SK-N-SH (cell line): Measurements from ENCODE around the gene FOXP2. TPM values are rescaled to one million over a fixed set of nuclear protein-coding genes. Genes with fewer than 3 reads are reported as not detected.

Experiments
- CTCF ChIA-PET: fragments of 300-600, 350-600 bp; formaldehyde crosslinking; extraction: SDS; loops from one replicate; lab custom pipeline; 2021; lab: Yijun Ruan, JAX
- POLR2A ChIA-PET: fragments of 350-600 bp; sonication (Branson Sonifier 250); formaldehyde crosslinking; extraction: SDS; loops from one replicate; lab custom pipeline; 2020; ENCODE audit warnings: antibody characterized with exemption, inconsistent platforms; lab: Yijun Ruan, JAX
- DNase-seq: peaks from one replicate; pipeline ENCODE4 v3.0.0; 2012
- H2AFZ ChIP-seq: fragments of 200-600 bp; sonication (generic); 2 replicates; pipeline ENCODE4 v1.8.1; 2016; ENCODE audit warnings: antibody characterized with exemption, mild to moderate bottlenecking, low read depth
- H3F3A ChIP-seq: fragments of 200-600 bp; sonication (generic); replicated peaks from 2 replicates; pipeline ENCODE3; 2016; ENCODE audit warnings: antibody characterized with exemption, mild to moderate bottlenecking; ENCODE audit not compliant: insufficient read depth
- H3K27ac ChIP-seq, 2 experiments: fragments of 200-500 bp in 1 of 2; fragments of 200-600 bp in 1 of 2; sonication (Bioruptor generic) in 1 of 2; sonication (generic), shearing (Covaris generic) in 1 of 2; 2 replicates each; pipeline versions ENCODE4 v1.5.1 to v1.6.1; 2014 to 2016; ENCODE audit warnings: low read depth in 2 of 2, inconsistent platforms in 1 of 2, low read length in 1 of 2, mild to moderate bottlenecking in 1 of 2, mixed read lengths in 1 of 2
- H3K27me3 ChIP-seq: fragments of 200-600 bp; sonication (generic), shearing (Covaris generic); 2 replicates; pipeline ENCODE4 v1.6.1; 2016; ENCODE audit warnings: mixed run types; ENCODE audit not compliant: insufficient read depth
- H3K36me3 ChIP-seq, 2 experiments: fragments of 200-500 bp in 1 of 2; fragments of 200-600 bp in 1 of 2; sonication (Bioruptor generic) in 1 of 2; sonication (generic) in 1 of 2; replicated peaks in 1 of 2; 2 replicates each; pipeline versions ENCODE3 to v1.5.1; 2014 to 2016; ENCODE audit warnings: low read length in 1 of 2, mild to moderate bottlenecking in 1 of 2; ENCODE audit not compliant: insufficient read depth in 2 of 2, control insufficient read depth in 1 of 2
- H3K4me1 ChIP-seq, 2 experiments: fragments of 200-500 bp in 1 of 2; fragments of 200-600 bp in 1 of 2; sonication (Bioruptor generic) in 1 of 2; sonication (generic), shearing (Covaris generic) in 1 of 2; 2 replicates each; pipeline versions ENCODE4 v1.5.1 to v1.6.1; 2014 to 2016; ENCODE audit warnings: low read depth in 1 of 2, low read length in 1 of 2, mixed run types in 1 of 2; ENCODE audit not compliant: insufficient read depth in 2 of 2, control insufficient read depth in 1 of 2
- H3K4me2 ChIP-seq: fragments of 200-600 bp; sonication (generic), shearing (Covaris generic); 2 replicates; pipeline ENCODE4 v1.6.1; 2017; ENCODE audit warnings: mixed run types
- H3K4me3 ChIP-seq, 2 experiments: fragments of 200-500 bp in 1 of 2; fragments of 200-600 bp in 1 of 2; sonication (Bioruptor generic) in 1 of 2; sonication (generic), shearing (Covaris generic) in 1 of 2; 2 replicates each; pipeline versions ENCODE4 v1.5.1 to v1.8.1; 2014 to 2016; ENCODE audit warnings: low read depth in 2 of 2, inconsistent platforms in 1 of 2, low read length in 1 of 2, mild to moderate bottlenecking in 1 of 2, mixed read lengths in 1 of 2, moderate library complexity in 1 of 2
- H3K79me2 ChIP-seq: fragments of 200-600 bp; sonication (generic); 2 replicates; pipeline ENCODE4 v1.8.1; 2017; ENCODE audit warnings: mild to moderate bottlenecking; ENCODE audit not compliant: insufficient read depth
- H3K9ac ChIP-seq: fragments of 200-600 bp; sonication (generic); 2 replicates; pipeline ENCODE4 v1.6.1; 2017; ENCODE audit warnings: mixed run types
- H3K9me2 ChIP-seq: fragments of 200-600 bp; sonication (generic); 2 replicates; pipeline ENCODE4 v1.6.1; 2017; ENCODE audit warnings: mixed run types
- H3K9me3 ChIP-seq: fragments of 200-600 bp; sonication (generic); 2 replicates; pipeline ENCODE4 v1.6.1; 2017; ENCODE audit warnings: mixed run types, mild to moderate bottlenecking, moderate library complexity
- H4K20me1 ChIP-seq: fragments of 200-600 bp; sonication (generic); 2 replicates; pipeline ENCODE4 v1.6.1; 2017; ENCODE audit warnings: mild to moderate bottlenecking, mixed run types; ENCODE audit not compliant: insufficient read depth
- ELF1 ChIP-seq: IDR thresholded peaks from 2 replicates; pipeline ENCODE4 v1.4.0; 2012
- EP300 ChIP-seq, 2 experiments: IDR thresholded peaks; 2 replicates each; pipeline versions ENCODE4 v1.4.0 to v1.6.1; 2012; ENCODE audit warnings: borderline replicate concordance in 1 of 2, low read depth in 1 of 2, low read length in 1 of 2
- EZH2phosphoT487 ChIP-seq: fragments of 200-600 bp; sonication (generic); IDR thresholded peaks from 2 replicates; pipeline ENCODE4 v1.6.1; 2017; ENCODE audit warnings: low read depth, mixed run types, mild to moderate bottlenecking, antibody characterized with exemption, moderate library complexity, borderline replicate concordance
- FOXJ3 ChIP-seq: sonication (generic); formaldehyde crosslinking; IDR thresholded peaks from 2 replicates; pipeline ENCODE4 v1.5.1; 2020; ENCODE audit warnings: mild to moderate bottlenecking, missing genetic modification reagents
- FOXM1 ChIP-seq: IDR thresholded peaks from 2 replicates; pipeline ENCODE4 v1.4.0; 2012; ENCODE audit warnings: low read depth, mild to moderate bottlenecking
- GABPA ChIP-seq: IDR thresholded peaks from 2 replicates; pipeline ENCODE4 v1.4.0; 2012; ENCODE audit warnings: low read depth, mild to moderate bottlenecking
- GATA2 ChIP-seq: sonication (generic); formaldehyde crosslinking; IDR thresholded peaks from 2 replicates; pipeline ENCODE4 v1.5.0; 2020; ENCODE audit warnings: mild to moderate bottlenecking, missing genetic modification reagents
- JUND ChIP-seq: IDR thresholded peaks from 2 replicates; pipeline ENCODE4 v1.4.0; 2012
- MEF2A ChIP-seq: IDR thresholded peaks from 2 replicates; pipeline ENCODE4 v1.4.0; 2012; ENCODE audit warnings: low read depth, borderline replicate concordance
- MXI1 ChIP-seq: IDR thresholded peaks from 2 replicates; pipeline ENCODE4 v1.6.1; 2012; ENCODE audit warnings: mild to moderate bottlenecking, low read depth, low read length, improper control_type of control experiment
- NFIC ChIP-seq: IDR thresholded peaks from 2 replicates; pipeline ENCODE4 v1.4.0; 2012; ENCODE audit warnings: borderline replicate concordance
- NRF1 ChIP-seq: IDR thresholded peaks from 2 replicates; pipeline ENCODE4 v1.6.1; 2012; ENCODE audit warnings: low read depth, mild to moderate bottlenecking, low read length
- RAD21 ChIP-seq: IDR thresholded peaks from 2 replicates; pipeline ENCODE4 v1.6.1; 2012; ENCODE audit warnings: mild to moderate bottlenecking, low read length
- RCOR1 ChIP-seq: fragments of 150-350 bp; IDR thresholded peaks from 2 replicates; pipeline ENCODE4 v1.6.1; 2017; ENCODE audit warnings: antibody characterized with exemption, low read length
- TAF1 ChIP-seq: IDR thresholded peaks from 2 replicates; pipeline ENCODE4 v1.6.1; 2012; ENCODE audit warnings: low read depth, mild to moderate bottlenecking, low read length, moderate library complexity, borderline replicate concordance
- TCF12 ChIP-seq: IDR thresholded peaks from 2 replicates; pipeline ENCODE4 v1.4.0; 2012
- WGBS: methylation state at CpG from one replicate; pipeline ENCODE4 v1.1.6; 2017; ENCODE audit warnings: low lambda C conversion rate; 5-methylcytosine and 5-hydroxymethylcytosine counted together
- polyA plus RNA-seq, 3 experiments: library from polyadenylated mRNA; depleted of rRNA; stranded (reverse); fragments of >200 nt; gene quantifications; 2 replicates each; pipeline ENCODE4 v1.2.3, GENCODE V29; 2012
- TF ChIP-seq, protein P1 (sequence below): fragments of 150-350 bp; IDR thresholded peaks from 2 replicates; pipeline ENCODE4 v1.6.1; 2016; ENCODE audit warnings: mild to moderate bottlenecking, low read depth, low read length
- TF ChIP-seq, protein P2 (sequence below): IDR thresholded peaks from 2 replicates; pipeline ENCODE4 v1.4.0; 2012; ENCODE audit warnings: low read depth
- TF ChIP-seq, protein P3 (sequence below): IDR thresholded peaks from 2 replicates; pipeline ENCODE4; 2012
- TF ChIP-seq, protein P4 (sequence below): IDR thresholded peaks from 2 replicates; pipeline ENCODE4 v1.4.0; 2012; ENCODE audit warnings: low read depth, borderline replicate concordance

FOXP2 gene
- polyA plus RNA-seq, 1 of the 3 experiments (the other 2 are of a cell fraction) = not detected

DNA sequence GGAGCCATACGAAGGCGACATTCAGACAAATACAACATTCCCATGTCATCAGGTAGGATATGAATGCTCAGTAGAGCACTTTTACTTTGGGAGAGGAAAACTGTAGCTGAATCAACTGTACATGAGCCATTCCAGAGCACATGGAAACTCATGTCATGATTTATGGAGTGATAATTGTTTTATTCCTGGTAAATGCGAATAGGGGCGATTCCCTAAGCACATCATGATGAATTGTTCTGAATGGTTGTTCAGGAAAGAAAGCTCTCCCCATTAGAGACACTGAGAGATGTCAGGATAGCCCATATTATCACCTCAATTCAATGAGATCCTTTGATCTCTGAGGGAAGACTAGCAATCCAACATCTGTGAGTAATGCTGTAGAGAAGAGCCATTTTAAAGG, 243.6 kb downstream of the FOXP2 start:
- TF ChIP-seq GATA2 (CRISPR knock-in tag) (no peak), NFIC (no peak), JUND (no peak), RAD21 (no peak), ELF1 (no peak), TCF12 (no peak), NRF1 (no peak), MEF2A (no peak), MXI1 (no peak), RCOR1 (no peak), FOXJ3 (CRISPR knock-in tag) (no peak), EP300 (IDR thresholded peaks at IDR 0.05; ENCODE audit: borderline replicate concordance in 1 of 2, low read depth in 1 of 2, low read length in 1 of 2) (no peak), EZH2phosphoT487 (no peak), FOXM1 (no peak), GABPA (no peak), TAF1 (no peak)
- TF ChIP-seq, protein P1, sequence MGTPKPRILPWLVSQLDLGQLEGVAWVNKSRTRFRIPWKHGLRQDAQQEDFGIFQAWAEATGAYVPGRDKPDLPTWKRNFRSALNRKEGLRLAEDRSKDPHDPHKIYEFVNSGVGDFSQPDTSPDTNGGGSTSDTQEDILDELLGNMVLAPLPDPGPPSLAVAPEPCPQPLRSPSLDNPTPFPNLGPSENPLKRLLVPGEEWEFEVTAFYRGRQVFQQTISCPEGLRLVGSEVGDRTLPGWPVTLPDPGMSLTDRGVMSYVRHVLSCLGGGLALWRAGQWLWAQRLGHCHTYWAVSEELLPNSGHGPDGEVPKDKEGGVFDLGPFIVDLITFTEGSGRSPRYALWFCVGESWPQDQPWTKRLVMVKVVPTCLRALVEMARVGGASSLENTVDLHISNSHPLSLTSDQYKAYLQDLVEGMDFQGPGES = no peak
- TF ChIP-seq, protein P2, sequence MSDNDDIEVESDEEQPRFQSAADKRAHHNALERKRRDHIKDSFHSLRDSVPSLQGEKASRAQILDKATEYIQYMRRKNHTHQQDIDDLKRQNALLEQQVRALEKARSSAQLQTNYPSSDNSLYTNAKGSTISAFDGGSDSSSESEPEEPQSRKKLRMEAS = no peak
- TF ChIP-seq, protein P3, sequence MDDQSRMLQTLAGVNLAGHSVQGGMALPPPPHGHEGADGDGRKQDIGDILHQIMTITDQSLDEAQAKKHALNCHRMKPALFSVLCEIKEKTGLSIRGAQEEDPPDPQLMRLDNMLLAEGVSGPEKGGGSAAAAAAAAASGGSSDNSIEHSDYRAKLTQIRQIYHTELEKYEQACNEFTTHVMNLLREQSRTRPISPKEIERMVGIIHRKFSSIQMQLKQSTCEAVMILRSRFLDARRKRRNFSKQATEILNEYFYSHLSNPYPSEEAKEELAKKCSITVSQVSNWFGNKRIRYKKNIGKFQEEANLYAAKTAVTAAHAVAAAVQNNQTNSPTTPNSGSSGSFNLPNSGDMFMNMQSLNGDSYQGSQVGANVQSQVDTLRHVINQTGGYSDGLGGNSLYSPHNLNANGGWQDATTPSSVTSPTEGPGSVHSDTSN = no peak
- TF ChIP-seq, protein P4, sequence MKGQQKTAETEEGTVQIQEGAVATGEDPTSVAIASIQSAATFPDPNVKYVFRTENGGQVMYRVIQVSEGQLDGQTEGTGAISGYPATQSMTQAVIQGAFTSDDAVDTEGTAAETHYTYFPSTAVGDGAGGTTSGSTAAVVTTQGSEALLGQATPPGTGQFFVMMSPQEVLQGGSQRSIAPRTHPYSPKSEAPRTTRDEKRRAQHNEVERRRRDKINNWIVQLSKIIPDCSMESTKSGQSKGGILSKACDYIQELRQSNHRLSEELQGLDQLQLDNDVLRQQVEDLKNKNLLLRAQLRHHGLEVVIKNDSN = no peak
- TF ChIP-seq, all 33 proteins: peak for 0
- POLR2A ChIA-PET = no interaction called here
- DNase-seq = no peak
- no peak overlapping the region for H3K9ac ChIP-seq
- H3K4me1 ChIP-seq = no peaks in the 10 kb centered on the region; a peak in 2 of 4 replicates
- CTCF ChIA-PET = interaction anchor here (1.5 kb wide), 1 partner anchor 16 kb away, joined by 3 read pairs; no protein-coding TSS in a partner anchor
- H3K36me3 ChIP-seq = no peaks in the 10 kb centered on the region
- no peaks in the 10 kb centered on the region for H3K9me2 ChIP-seq
- no peaks in the 10 kb centered on the region for H3K27me3 ChIP-seq
- H3F3A ChIP-seq = no peaks in the 10 kb centered on the region
- no peak overlapping the region for H2AFZ ChIP-seq
- H3K79me2 ChIP-seq = no peaks in the 10 kb centered on the region
- WGBS = 49% methylated on average over 4 of the region's 4 CpGs
- no peaks in the 10 kb centered on the region for H3K9me3 ChIP-seq
- H3K27ac ChIP-seq = no peak overlapping the region
- no peak overlapping the region for H3K4me2 ChIP-seq
- H4K20me1 ChIP-seq = no peaks in the 10 kb centered on the region
- H3K4me3 ChIP-seq = no peak overlapping the region
